HCT116 (cell line): Measurements from ENCODE around the gene FOXN3. TPM values are rescaled to one million over a fixed set of nuclear protein-coding genes. Genes with fewer than 3 reads are reported as not detected.

Experiments
- ATAC-seq: fragments of 200-7000 bp; cut with Tn5 transposase; 2 replicates; pipeline ENCODE4 v1.9.1; 2020; ENCODE audit warnings: mild to moderate bottlenecking, moderate library complexity
- BruUV-seq: library from RNA; stranded (reverse); fragments of 400-500 nt; replicated peaks from 2 replicates; lab custom pipeline; 2021; lab: Mats Ljungman, UMichigan
- CTCF ChIA-PET: fragments of 300-600 bp; sonication (Branson Sonifier 250); formaldehyde crosslinking; loops from one replicate; lab custom pipeline; 2021; ENCODE audit warnings: antibody characterized with exemption; lab: Charles Lee
- POLR2A ChIA-PET: fragments of 300-600, 350-600 bp; sonication (Branson Sonifier 250); formaldehyde crosslinking; loops from one replicate; lab custom pipeline; 2021; ENCODE audit warnings: antibody characterized with exemption; lab: Charles Lee
- RAD21 ChIA-PET, 2 experiments: fragments of 300-600 bp; sonication (Branson Sonifier 250); formaldehyde crosslinking; loops; one replicate each; lab custom pipeline; 2023; ENCODE audit warnings: low total read pairs in 2 of 2; ENCODE audit not compliant: uncharacterized antibody in 2 of 2, unreplicated experiment in 2 of 2, low non-redundant PET in 1 of 2; lab: Charles Lee
- DNase-seq: peaks from one replicate; pipeline ENCODE4 v3.0.0-alpha.2; 2010; ENCODE audit warnings: low read depth, low spot score
- H2AFZ ChIP-seq: fragments of 200-600 bp; shearing (Covaris generic), sonication (generic); 2 replicates; pipeline ENCODE4 v1.6.1; 2017; ENCODE audit warnings: low read depth, mixed run types, mixed read lengths, antibody characterized with exemption, low read length; ENCODE audit not compliant: poor library complexity, severe bottlenecking
- H3K27ac ChIP-seq: 2 replicates; pipeline ENCODE4 v1.5.1; 2012; ENCODE audit warnings: low read depth, low read length
- H3K27me3 ChIP-seq: fragments of 200-600 bp; sonication (generic); 2 replicates; pipeline ENCODE4 v1.6.1; 2016; ENCODE audit warnings: mixed run types, low read length, mixed read lengths; ENCODE audit not compliant: insufficient read depth
- H3K36me3 ChIP-seq, 2 experiments: fragments of 200-500 bp in 1 of 2; fragments of 200-600 bp in 1 of 2; sonication (Bioruptor generic) in 1 of 2; sonication (generic) in 1 of 2; 2 replicates each; pipeline versions ENCODE4 v1.5.1 to v1.6.1; 2014 to 2016; ENCODE audit warnings: low read length in 2 of 2, inconsistent platforms in 1 of 2, mixed read lengths in 1 of 2, mixed run types in 1 of 2; ENCODE audit not compliant: insufficient read depth in 2 of 2, control insufficient read depth in 1 of 2
- H3K4me1 ChIP-seq, 2 experiments: fragments of 200-600 bp in 1 of 2; sonication (generic) in 1 of 2; 2 replicates each; pipeline versions ENCODE4 v1.5.1 to v1.6.1; 2012 to 2017; ENCODE audit warnings: low read length in 2 of 2, inconsistent platforms in 1 of 2, mild to moderate bottlenecking in 1 of 2, mixed read lengths in 1 of 2, mixed run types in 1 of 2, moderate library complexity in 1 of 2; ENCODE audit not compliant: insufficient read depth in 2 of 2, control insufficient read depth in 1 of 2
- H3K4me2 ChIP-seq: fragments of 200-600 bp; sonication (generic); 2 replicates; pipeline ENCODE4 v1.6.1; 2017; ENCODE audit warnings: mixed run types, low read length, mixed read lengths
- H3K4me3 ChIP-seq, 2 experiments: fragments of 200-600 bp in 1 of 2; sonication (generic) in 1 of 2; replicated peaks in 1 of 2; 2 replicates each; pipeline ENCODE4 v1.5.1; 2011 to 2016; ENCODE audit warnings: low read length in 2 of 2, control low read depth in 1 of 2, low read depth in 1 of 2, mild to moderate bottlenecking in 1 of 2, mixed read lengths in 1 of 2, mixed run types in 1 of 2
- H3K79me2 ChIP-seq: fragments of 200-600 bp; sonication (generic); 2 replicates; pipeline ENCODE4 v1.6.1; 2017; ENCODE audit warnings: mild to moderate bottlenecking, mixed run types, low read length, moderate library complexity, mixed read lengths; ENCODE audit not compliant: insufficient read depth
- H3K9ac ChIP-seq: fragments of 200-600 bp; sonication (generic); 2 replicates; pipeline ENCODE4 v1.6.1; 2016; ENCODE audit warnings: low read length, mixed read lengths
- H3K9me2 ChIP-seq: fragments of 200-600 bp; sonication (generic), shearing (Covaris generic); 2 replicates; pipeline ENCODE4 v1.6.1; 2017; ENCODE audit warnings: mixed run types, mild to moderate bottlenecking, moderate library complexity; ENCODE audit not compliant: insufficient read depth
- H3K9me3 ChIP-seq, 2 experiments: fragments of 200-500 bp in 1 of 2; fragments of 200-600 bp in 1 of 2; sonication (Bioruptor generic) in 1 of 2; sonication (generic) in 1 of 2; 2 replicates each; pipeline ENCODE4 v1.6.1; 2014 to 2017; ENCODE audit warnings: low read length in 2 of 2, mixed read lengths in 2 of 2, inconsistent platforms in 1 of 2, low read depth in 1 of 2, mild to moderate bottlenecking in 1 of 2, mixed run types in 1 of 2, moderate library complexity in 1 of 2; ENCODE audit not compliant: control insufficient read depth in 1 of 2, insufficient read depth in 1 of 2
- H4K20me1 ChIP-seq: fragments of 200-600 bp; sonication (generic), shearing (Covaris generic); 2 replicates; pipeline ENCODE4 v1.6.1; 2017; ENCODE audit warnings: mixed run types, mild to moderate bottlenecking, moderate library complexity; ENCODE audit not compliant: insufficient read depth
- ATF3 ChIP-seq: IDR thresholded peaks from 2 replicates; pipeline ENCODE4 v1.6.1; 2012
- CEBPB ChIP-seq: IDR thresholded peaks from 2 replicates; pipeline ENCODE4 v1.6.1; 2012; ENCODE audit warnings: low read depth
- EGR1 ChIP-seq: IDR thresholded peaks from 2 replicates; pipeline ENCODE4 v1.6.1; 2012; ENCODE audit warnings: low read depth
- EZH2 ChIP-seq: fragments of 200-600 bp; sonication (generic); IDR thresholded peaks from 2 replicates; pipeline ENCODE4 v1.6.1; 2017; ENCODE audit warnings: antibody characterized with exemption, mixed run types
- FOSL1 ChIP-seq: IDR thresholded peaks from 2 replicates; pipeline ENCODE4 v1.6.1; 2012; ENCODE audit warnings: low read depth
- JUND ChIP-seq: IDR thresholded peaks from 2 replicates; pipeline ENCODE4 v1.6.1; 2012
- POLR2AphosphoS5 ChIP-seq: IDR thresholded peaks from 2 replicates; pipeline ENCODE4 v1.6.1; 2011; ENCODE audit warnings: mild to moderate bottlenecking, low read depth, low read length, moderate library complexity
- RAD21 ChIP-seq: IDR thresholded peaks from 2 replicates; pipeline ENCODE4 v1.6.1; 2012; ENCODE audit warnings: low read depth, mild to moderate bottlenecking
- SIN3A ChIP-seq: IDR thresholded peaks from 2 replicates; pipeline ENCODE4 v1.6.1; 2012; ENCODE audit warnings: low read depth
- SP1 ChIP-seq: IDR thresholded peaks from 2 replicates; pipeline ENCODE4 v1.6.1; 2012; ENCODE audit warnings: low read depth
- SRF ChIP-seq: IDR thresholded peaks from 2 replicates; pipeline ENCODE4 v1.6.1; 2012; ENCODE audit warnings: low read depth
- TCF7L2 ChIP-seq: IDR thresholded peaks from 2 replicates; pipeline ENCODE4 v1.7.0; 2011; ENCODE audit warnings: borderline replicate concordance, inconsistent platforms; ENCODE audit not compliant: insufficient read depth, insufficient read length; ENCODE audit errors: extremely low read depth
- ZFX ChIP-seq: fragments of 450-650 bp; IDR thresholded peaks from 2 replicates; pipeline ENCODE4 v1.6.1; 2017
- ZNF274 ChIP-seq: fragments of 200-500 bp; sonication (Bioruptor generic); IDR thresholded peaks from 2 replicates; pipeline ENCODE4 v1.6.1; 2014; ENCODE audit warnings: mild to moderate bottlenecking, low read depth, low read length, inconsistent platforms
- intact Hi-C: fragments of 100-400 bp; cut with micrococcal nuclease; formaldehyde crosslinking; loops from 2 replicates; pipeline ENCODE4 v1.10.0; 2022
- total RNA-seq: library from RNA; stranded (reverse); gene quantifications from one replicate; pipeline ENCODE4 v1.2.1, GENCODE V29; 2021; ENCODE audit not compliant: unreplicated experiment
- TF ChIP-seq, protein P1 (sequence below): IDR thresholded peaks from 2 replicates; pipeline ENCODE4 v1.6.1; 2012

Gene FOXN3
- total RNA-seq, 1 experiment from 2014 or later: 20.0 TPM

DNA sequence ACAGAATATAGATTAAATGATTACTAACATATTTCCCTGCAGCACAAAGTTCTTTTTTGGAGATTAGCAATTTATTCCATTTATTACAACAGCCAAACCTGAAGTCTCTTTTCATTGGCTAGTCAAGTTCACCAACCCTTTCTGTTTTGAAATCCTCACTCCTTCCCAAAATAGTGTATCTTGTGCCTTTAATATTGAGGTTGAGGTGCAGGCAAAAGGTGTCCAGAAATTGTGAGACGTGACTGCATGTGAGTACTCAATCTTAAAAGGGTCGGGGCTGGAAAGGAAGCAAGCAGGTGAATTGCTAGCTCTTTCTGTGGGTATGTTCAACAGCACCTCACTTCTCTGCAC lies 11.1 kb upstream of the FOXN3 start:
- Histone ChIP-seq H3K36me3 (no peaks in the 10 kb centered on the region), H3K79me2 (no peaks in the 10 kb centered on the region), H3K27me3 (0 out of 2 replicates have a peak, but pooled peaks cover 5% of the 10 kb centered on the region), H3K9me2 (no peaks in the 10 kb centered on the region), H4K20me1 (no peaks in the 10 kb centered on the region), H2AFZ (no peak overlapping the region), H3K4me2 (no peak overlapping the region), H3K4me3 (no peak overlapping the region), H3K9ac (no peak overlapping the region), H3K9me3 (no peaks in the 10 kb centered on the region), H3K4me1 (peaks cover 19 to 33% of the 10 kb centered on the region in 2 experiments), H3K27ac (no peak overlapping the region)
- no TSS peak for BruUV-seq
- ChIA-PET RAD21 (no interaction called here), POLR2A (no interaction called here), CTCF (no interaction called here)
- ATAC-seq (no peak), DNase-seq (no peak)
- intact Hi-C loops: loop anchor here (10.0 kb wide), 1 partner anchor 527 kb away; the partner anchor contains the start of genes EFCAB11 and TDP1
- TF ChIP-seq CEBPB (no peak), ZFX (no peak), FOSL1 (no peak), EGR1 (no peak), SP1 (no peak), RAD21 (no peak), POLR2AphosphoS5 (no peak), EZH2 (no peak), SRF (no peak), ATF3 (no peak), TCF7L2 (no peak), SIN3A (no peak), ZNF274 (no peak), JUND (no peak)
- TF ChIP-seq, protein P1, sequence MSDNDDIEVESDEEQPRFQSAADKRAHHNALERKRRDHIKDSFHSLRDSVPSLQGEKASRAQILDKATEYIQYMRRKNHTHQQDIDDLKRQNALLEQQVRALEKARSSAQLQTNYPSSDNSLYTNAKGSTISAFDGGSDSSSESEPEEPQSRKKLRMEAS: no peak
